Measurements from ENCODE around the gene MSI2. TPM values are rescaled to one million over a fixed set of nuclear protein-coding genes. Genes with fewer than 3 reads are reported as not detected.

MSI2 gene
- total RNA-seq, 1 donor from 2014 or later, result 31.3 TPM

GRCh38 chr17:57666946-57667345 is 410.6 kb downstream of the MSI2 start:
- ATAC-seq, result no peak
- H3K4me1 ChIP-seq, result peaks cover 11% of the 10 kb centered on the region
- intact Hi-C loops (cut with DNase I), result no loop called here

DNA sequence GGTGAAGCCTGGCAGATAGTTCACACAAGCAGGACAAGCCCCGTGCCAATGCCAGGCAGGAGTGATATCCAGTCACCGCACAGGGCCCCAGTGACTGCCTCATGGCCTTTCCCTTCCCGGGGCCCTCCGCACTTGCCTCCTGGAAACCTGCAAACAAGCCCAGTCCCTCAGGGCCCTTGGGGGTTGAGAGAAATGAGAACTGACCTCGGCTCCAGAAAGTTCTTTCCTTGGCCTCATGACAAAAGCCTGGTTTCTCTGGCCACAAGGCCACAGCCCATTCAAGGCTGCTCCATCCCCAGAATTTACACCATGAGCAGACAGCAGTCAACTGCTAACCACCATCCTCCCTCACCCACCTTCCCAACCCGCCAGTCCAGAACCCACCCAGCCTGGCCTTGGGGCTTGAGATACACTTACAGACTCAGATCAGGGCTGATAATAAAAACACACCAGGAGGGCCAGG is 411.2 kb downstream of the MSI2 start:
- intact Hi-C loops (cut with DNase I), result no loop called here
- TF ChIP-seq, protein P1, sequence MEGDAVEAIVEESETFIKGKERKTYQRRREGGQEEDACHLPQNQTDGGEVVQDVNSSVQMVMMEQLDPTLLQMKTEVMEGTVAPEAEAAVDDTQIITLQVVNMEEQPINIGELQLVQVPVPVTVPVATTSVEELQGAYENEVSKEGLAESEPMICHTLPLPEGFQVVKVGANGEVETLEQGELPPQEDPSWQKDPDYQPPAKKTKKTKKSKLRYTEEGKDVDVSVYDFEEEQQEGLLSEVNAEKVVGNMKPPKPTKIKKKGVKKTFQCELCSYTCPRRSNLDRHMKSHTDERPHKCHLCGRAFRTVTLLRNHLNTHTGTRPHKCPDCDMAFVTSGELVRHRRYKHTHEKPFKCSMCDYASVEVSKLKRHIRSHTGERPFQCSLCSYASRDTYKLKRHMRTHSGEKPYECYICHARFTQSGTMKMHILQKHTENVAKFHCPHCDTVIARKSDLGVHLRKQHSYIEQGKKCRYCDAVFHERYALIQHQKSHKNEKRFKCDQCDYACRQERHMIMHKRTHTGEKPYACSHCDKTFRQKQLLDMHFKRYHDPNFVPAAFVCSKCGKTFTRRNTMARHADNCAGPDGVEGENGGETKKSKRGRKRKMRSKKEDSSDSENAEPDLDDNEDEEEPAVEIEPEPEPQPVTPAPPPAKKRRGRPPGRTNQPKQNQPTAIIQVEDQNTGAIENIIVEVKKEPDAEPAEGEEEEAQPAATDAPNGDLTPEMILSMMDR (IDR thresholded peaks at IDR 0.05), result no peak
- H3K27ac ChIP-seq, result no peak overlapping the region
- peaks cover 8% of the 10 kb centered on the region for H3K4me1 ChIP-seq
- DNase-seq (peak; percentile 47), ATAC-seq (no peak)
- no peaks in the 10 kb centered on the region for H3K27me3 ChIP-seq
- no peaks in the 10 kb centered on the region for H3K9me3 ChIP-seq
- H3K4me3 ChIP-seq, result no peak overlapping the region
- no peaks in the 10 kb centered on the region for H3K36me3 ChIP-seq

More at GRCh38 chr17:57666946-57667345, 410.6 kb downstream of the MSI2 start:
- DNase-seq, result peak; percentile 44
- TF ChIP-seq, protein P1 (IDR thresholded peaks at IDR 0.05), result no peak
- Histone ChIP-seq H3K27me3 (no peaks in the 10 kb centered on the region), H3K9me3 (no peaks in the 10 kb centered on the region), H3K27ac (no peak overlapping the region), H3K4me3 (no peak overlapping the region), H3K36me3 (no peaks in the 10 kb centered on the region)

DNA sequence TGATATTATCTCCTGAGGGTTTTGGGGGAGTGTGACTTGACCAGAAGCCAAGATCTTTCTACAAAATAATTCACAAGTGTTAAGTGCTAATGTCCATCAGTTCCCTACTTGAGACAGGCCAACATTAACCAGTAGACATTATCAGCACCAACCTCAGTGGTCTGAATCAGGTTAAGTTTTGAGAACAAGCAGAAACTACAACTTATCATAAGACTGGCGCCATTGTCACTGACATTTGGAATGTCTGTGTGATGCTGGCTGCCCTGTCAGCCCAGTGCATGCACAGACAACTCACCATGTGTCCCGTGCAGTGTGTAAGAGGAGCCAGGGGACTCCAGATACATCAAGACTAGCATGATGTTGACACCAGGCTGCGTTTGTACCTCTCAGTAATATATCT is 412.0 kb downstream of the MSI2 start:
- no peak for DNase-seq
- ATAC-seq, result no peak

GRCh38 chr17:57669671-57670529 is 413.6 kb downstream of the MSI2 start:
- no peaks in the 10 kb centered on the region for H3K27me3 ChIP-seq
- H3K4me3 ChIP-seq, result no peak overlapping the region
- no peak overlapping the region for H3K27ac ChIP-seq
- intact Hi-C loops (cut with DNase I), result no loop called here
- no peaks in the 10 kb centered on the region for H3K4me1 ChIP-seq
- TF ChIP-seq, protein P1 (IDR thresholded peaks at IDR 0.05), result no peak
- H3K9me3 ChIP-seq, result no peaks in the 10 kb centered on the region
- no peak for DNase-seq
- H3K36me3 ChIP-seq, result no peaks in the 10 kb centered on the region
- ATAC-seq, result no peak

More for the DNA sequence above, 412.0 kb downstream of the MSI2 start:
- Histone ChIP-seq H3K27me3 (no peaks in the 10 kb centered on the region), H3K36me3 (no peaks in the 10 kb centered on the region), H3K4me3 (no peak overlapping the region), H3K4me1 (peaks cover 2% of the 10 kb centered on the region), H3K27ac (no peak overlapping the region), H3K9me3 (no peaks in the 10 kb centered on the region)
- TF ChIP-seq, protein P1 (IDR thresholded peaks at IDR 0.05), result no peak
- intact Hi-C loops (cut with DNase I), result no loop called here

- TF ChIP-seq, protein P1 (IDR thresholded peaks at IDR 0.05), result no peak
- intact Hi-C loops (cut with DNase I), result no loop called here
- H3K4me3 ChIP-seq, result no peak overlapping the region
- no peaks in the 10 kb centered on the region for H3K27me3 ChIP-seq
- no peaks in the 10 kb centered on the region for H3K9me3 ChIP-seq
- H3K4me1 ChIP-seq, result no peaks in the 10 kb centered on the region
- DNase-seq (no peak), ATAC-seq (no peak)
- H3K36me3 ChIP-seq, result no peaks in the 10 kb centered on the region
- H3K27ac ChIP-seq, result no peak overlapping the region
Observed at GRCh38 chr17:57670769-57671569, 414.6 kb downstream of the MSI2 start.

Measured in upper lobe of right lung (tissue), 1 donor.